ENCODE measurements around the gene TMEM245. TPM values are rescaled to one million over a fixed set of nuclear protein-coding genes. Genes with fewer than 3 reads are reported as not detected.

TMEM245 gene
- total RNA-seq, 2 experiments from 2014 or later = 22.0 to 36.1 TPM

GRCh38 chr9:109156708-109157107 is 37.0 kb upstream of the TMEM245 start:
- Histone ChIP-seq H3K4me1 (ENCODE audit: insufficient read depth, low read length, poor library complexity, severe bottlenecking) (no peaks in the 10 kb centered on the region), H2AFZ (ENCODE audit: low read length) (no peak overlapping the region), H3K4me2 (ENCODE audit: low read length) (no peak overlapping the region), H3K9me2 (ENCODE audit: insufficient read depth, low read length) (no peaks in the 10 kb centered on the region), H4K20me1 (ENCODE audit: insufficient read depth, low read length) (no peaks in the 10 kb centered on the region), H3K4me3 (ENCODE audit: low read depth, low read length, poor library complexity, severe bottlenecking) (no peak overlapping the region), H3K36me3 (ENCODE audit: insufficient read depth, low read length) (no peaks in the 10 kb centered on the region), H3K9me3 (ENCODE audit: low read length) (peaks cover 12% of the 10 kb centered on the region), H3K27ac (ENCODE audit: low read depth, low read length, poor library complexity, severe bottlenecking) (no peak overlapping the region), H3K79me2 (ENCODE audit: insufficient read depth, low read depth, low read length) (no peaks in the 10 kb centered on the region)
- no peak for DNase-seq (ENCODE audit: low spot score)
- CTCF ChIA-PET (ENCODE audit: unreplicated experiment) = no interaction called here
- intact Hi-C loops (cut with micrococcal nuclease; ENCODE audit: unreplicated experiment) = no loop called here
- no peak for TF ChIP-seq CTCF (conservative IDR thresholded peaks at IDR 0.05; ENCODE audit: low read length)
- POLR2A ChIA-PET = no interaction called here
- no TSS peak for BruUV-seq (replicated peaks)

- Histone ChIP-seq H3K79me2 (ENCODE audit: insufficient read depth, low read depth, low read length) (no peaks in the 10 kb centered on the region), H3K27ac (ENCODE audit: low read depth, low read length, poor library complexity, severe bottlenecking) (no peak overlapping the region), H3K9me3 (ENCODE audit: low read length) (peaks cover 12% of the 10 kb centered on the region), H3K4me2 (ENCODE audit: low read length) (no peak overlapping the region), H3K4me3 (ENCODE audit: low read depth, low read length, poor library complexity, severe bottlenecking) (no peak overlapping the region), H3K36me3 (ENCODE audit: insufficient read depth, low read length) (no peaks in the 10 kb centered on the region), H3K4me1 (ENCODE audit: insufficient read depth, low read length, poor library complexity, severe bottlenecking) (no peaks in the 10 kb centered on the region), H3K9me2 (ENCODE audit: insufficient read depth, low read length) (no peaks in the 10 kb centered on the region), H2AFZ (ENCODE audit: low read length) (no peak overlapping the region), H4K20me1 (ENCODE audit: insufficient read depth, low read length) (no peaks in the 10 kb centered on the region)
- DNase-seq (ENCODE audit: low spot score) = no peak
- intact Hi-C loops (cut with micrococcal nuclease; ENCODE audit: unreplicated experiment) = no loop called here
- no peak for TF ChIP-seq EZH2phosphoT487 (IDR thresholded peaks at IDR 0.05; ENCODE audit: borderline replicate concordance, low read depth, low read length)
- TF ChIP-seq CTCF (conservative IDR thresholded peaks at IDR 0.05; ENCODE audit: low read length) = no peak
- no TSS peak for BruUV-seq (replicated peaks)
- CTCF ChIA-PET (ENCODE audit: unreplicated experiment) = no interaction called here
- POLR2A ChIA-PET = no interaction called here
These were observed 31.3 kb upstream of the TMEM245 start for GRCh38 chr9:109150925-109151545.

- Histone ChIP-seq H3K9me2 (ENCODE audit: insufficient read depth, low read length) (no peaks in the 10 kb centered on the region), H3K79me2 (ENCODE audit: insufficient read depth, low read depth, low read length) (no peaks in the 10 kb centered on the region), H3K9me3 (ENCODE audit: low read length) (peaks cover 12% of the 10 kb centered on the region), H3K27ac (ENCODE audit: low read depth, low read length, poor library complexity, severe bottlenecking) (no peak overlapping the region), H2AFZ (ENCODE audit: low read length) (no peak overlapping the region), H3K4me3 (ENCODE audit: low read depth, low read length, poor library complexity, severe bottlenecking) (no peak overlapping the region), H4K20me1 (ENCODE audit: insufficient read depth, low read length) (no peaks in the 10 kb centered on the region), H3K4me2 (ENCODE audit: low read length) (no peak overlapping the region), H3K36me3 (ENCODE audit: insufficient read depth, low read length) (no peaks in the 10 kb centered on the region), H3K4me1 (ENCODE audit: insufficient read depth, low read length, poor library complexity, severe bottlenecking) (no peaks in the 10 kb centered on the region)
- TF ChIP-seq CTCF (conservative IDR thresholded peaks at IDR 0.05; ENCODE audit: low read length) (no peak), EZH2phosphoT487 (IDR thresholded peaks at IDR 0.05; ENCODE audit: borderline replicate concordance, low read depth, low read length) (no peak)
- no peak for DNase-seq (ENCODE audit: low spot score)
- intact Hi-C loops (cut with micrococcal nuclease; ENCODE audit: unreplicated experiment) = no loop called here
- BruUV-seq (replicated peaks) = no TSS peak
- POLR2A ChIA-PET = no interaction called here
- CTCF ChIA-PET (ENCODE audit: unreplicated experiment) = no interaction called here
These were observed 30.0 kb upstream of the TMEM245 start for GRCh38 chr9:109149722-109150121.

Measured in OCI-LY7 (cell line).